ENCODE results near the gene BNC2. TPM values are rescaled to one million over a fixed set of nuclear protein-coding genes. Genes with fewer than 3 reads are reported as not detected.
A peak's percentile ranks its signal among the peaks of the same experiment; 100 is the strongest.

The BNC2 gene
- total and polyA plus RNA-seq, 2 of the 13 experiments (the other 11 are each of a cell fraction or from before 2014, with no cell fraction given), result not detected

- TF ChIP-seq SMARCC2 (IDR thresholded peaks at IDR 0.05) (no peak), MXD3 (CRISPR knock-in tag; IDR thresholded peaks at IDR 0.05) (no peak), SP4 (CRISPR knock-in tag; IDR thresholded peaks at IDR 0.05) (no peak), ZNF460 (CRISPR knock-in tag; IDR thresholded peaks at IDR 0.05; ENCODE audit: borderline replicate concordance) (no peak), LRRFIP1 (CRISPR knock-in tag; conservative IDR thresholded peaks at IDR 0.05) (no peak), ZBTB8A (CRISPR knock-in tag; IDR thresholded peaks at IDR 0.05; ENCODE audit: borderline replicate concordance, low read depth) (no peak), CTCF (CRISPR knock-in tag; IDR thresholded peaks at IDR 0.05) (no peak), ZNF431 (CRISPR knock-in tag; IDR thresholded peaks at IDR 0.05; ENCODE audit: borderline replicate concordance, low read depth) (no peak), ZBTB1 (CRISPR knock-in tag; IDR thresholded peaks at IDR 0.05; ENCODE audit: borderline replicate concordance) (no peak), IRF9 (CRISPR knock-in tag; IDR thresholded peaks at IDR 0.05; ENCODE audit: borderline replicate concordance) (no peak), MXI1 (IDR thresholded peaks at IDR 0.05; ENCODE audit: borderline replicate concordance, low read depth, low read length) (peak; percentile 10; the same call in 1 of the 3 replicates), KAT8 (CRISPR knock-in tag; IDR thresholded peaks at IDR 0.05) (no peak; the same call in 1 of the 2 replicates), ZNF382 (CRISPR knock-in tag; IDR thresholded peaks at IDR 0.05; ENCODE audit: borderline replicate concordance) (no peak), ZBTB20 (CRISPR knock-in tag; IDR thresholded peaks at IDR 0.05; ENCODE audit: borderline replicate concordance, low read depth) (no peak), NAIF1 (CRISPR knock-in tag; IDR thresholded peaks at IDR 0.05; ENCODE audit: borderline replicate concordance) (no peak), ZNF124 (CRISPR knock-in tag; IDR thresholded peaks at IDR 0.05) (no peak), NFYB (CRISPR knock-in tag; IDR thresholded peaks at IDR 0.05) (no peak), CCAR2 (optimal IDR thresholded peaks at IDR 0.05; ENCODE audit: low read depth, low read length) (no peak), ZNF335 (CRISPR knock-in tag; IDR thresholded peaks at IDR 0.05) (no peak), THAP7 (CRISPR knock-in tag; IDR thresholded peaks at IDR 0.05) (no peak), ZNF251 (CRISPR knock-in tag; IDR thresholded peaks at IDR 0.05) (no peak), NFRKB (IDR thresholded peaks at IDR 0.05) (no peak), REXO4 (CRISPR knock-in tag; IDR thresholded peaks at IDR 0.05; ENCODE audit: borderline replicate concordance) (no peak), ZNF572 (CRISPR knock-in tag; IDR thresholded peaks at IDR 0.05) (no peak), ZNF10 (CRISPR knock-in tag; IDR thresholded peaks at IDR 0.05; ENCODE audit: borderline replicate concordance, low read depth) (no peak), ARNT2 (CRISPR knock-in tag; IDR thresholded peaks at IDR 0.05; ENCODE audit: low read depth) (no peak)
Measured at GRCh38 chr9:16413509-16414016, 456.9 kb downstream of the BNC2 start (continued).
